Skin epidermis (tissue), 12 donors: Measurements from ENCODE around the gene CMTM7.

ENCODE experiments used
- H3K27ac ChIP-seq, 21 experiments: fragments of 200-600 bp; sonication (generic) in 11 of 21; one replicate each; pipeline ENCODE4 v1.5.0; 2020; ENCODE audit warnings: mild to moderate bottlenecking in 3 of 21, inconsistent platforms in 2 of 21, moderate library complexity in 2 of 21
- H3K4me3 ChIP-seq, 7 experiments: fragments of 200-600 bp; sonication (generic) in 2 of 7; one replicate each; pipeline ENCODE4 v1.5.0; 2020; ENCODE audit warnings: inconsistent platforms in 2 of 7, mild to moderate bottlenecking in 2 of 7, moderate library complexity in 1 of 7

CMTM7 gene

DNA sequence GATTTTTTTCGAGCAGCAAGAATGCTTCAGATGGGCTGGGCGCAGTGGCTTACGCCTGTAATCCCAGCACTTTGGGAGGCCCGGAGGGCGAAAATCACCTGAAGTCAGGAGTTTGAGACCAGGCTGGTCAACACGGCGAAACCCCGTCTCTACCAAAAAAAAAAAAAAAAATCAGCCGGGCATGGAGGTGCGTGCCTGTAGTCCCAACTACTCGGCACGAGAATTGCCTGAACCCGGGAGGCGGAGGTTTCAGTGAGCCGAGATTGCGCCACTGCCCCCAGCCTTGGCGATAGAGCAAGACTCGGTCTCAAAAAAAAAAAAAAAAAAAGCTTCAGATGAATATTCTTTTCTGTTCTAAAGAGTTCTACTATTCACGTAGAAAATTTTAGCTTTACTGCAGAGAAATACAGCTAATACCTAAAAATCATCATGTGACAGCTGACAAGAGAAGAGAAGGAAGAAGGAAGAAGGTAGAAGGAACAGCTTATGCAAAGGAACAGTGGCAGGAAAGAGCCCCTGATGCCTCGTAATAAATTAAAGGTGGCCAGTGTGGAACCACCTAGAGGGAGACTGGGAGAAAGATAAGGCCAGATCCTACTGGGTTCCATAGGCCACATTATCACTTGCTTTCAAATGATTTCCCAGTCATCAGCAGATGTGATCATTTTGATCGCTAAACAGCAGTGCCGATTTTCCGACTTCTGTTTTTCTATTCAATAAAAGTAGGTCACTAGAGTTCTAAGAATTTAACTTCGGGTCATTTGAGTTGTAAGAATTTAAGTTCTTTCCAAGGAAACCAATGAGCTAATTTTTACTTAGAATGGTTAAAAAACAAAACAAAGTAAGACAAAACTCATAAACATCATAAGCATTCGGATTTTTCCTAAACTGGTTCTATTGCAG lies 109.5 kb downstream of the CMTM7 start:
- Histone ChIP-seq H3K4me3 (peak overlapping the region; percentile 69 to 93 (median 89)), H3K27ac (peak overlapping the region in 18 of 21 experiments; percentile 8 to 99 (median 97))

DNA sequence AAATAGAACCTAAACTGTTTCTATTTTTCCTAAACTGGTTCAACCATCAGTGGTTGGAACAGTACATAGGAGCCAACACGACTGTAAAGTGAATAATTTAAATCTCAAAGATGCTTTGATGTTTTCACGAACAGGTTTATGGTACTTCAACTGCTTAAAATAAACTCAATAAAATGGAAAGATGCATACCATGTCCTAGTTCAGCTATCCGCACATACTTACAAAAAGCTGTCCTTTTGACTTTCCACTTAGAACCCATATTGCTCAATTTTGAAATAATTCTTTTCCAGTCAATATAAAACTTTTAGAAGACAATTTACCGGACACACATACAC lies 110.1 kb downstream of the CMTM7 start:
- Histone ChIP-seq H3K4me3 (peak overlapping the region; percentile 69 to 93 (median 89)), H3K27ac (peak overlapping the region; percentile 85 to 99 (median 97))

DNA sequence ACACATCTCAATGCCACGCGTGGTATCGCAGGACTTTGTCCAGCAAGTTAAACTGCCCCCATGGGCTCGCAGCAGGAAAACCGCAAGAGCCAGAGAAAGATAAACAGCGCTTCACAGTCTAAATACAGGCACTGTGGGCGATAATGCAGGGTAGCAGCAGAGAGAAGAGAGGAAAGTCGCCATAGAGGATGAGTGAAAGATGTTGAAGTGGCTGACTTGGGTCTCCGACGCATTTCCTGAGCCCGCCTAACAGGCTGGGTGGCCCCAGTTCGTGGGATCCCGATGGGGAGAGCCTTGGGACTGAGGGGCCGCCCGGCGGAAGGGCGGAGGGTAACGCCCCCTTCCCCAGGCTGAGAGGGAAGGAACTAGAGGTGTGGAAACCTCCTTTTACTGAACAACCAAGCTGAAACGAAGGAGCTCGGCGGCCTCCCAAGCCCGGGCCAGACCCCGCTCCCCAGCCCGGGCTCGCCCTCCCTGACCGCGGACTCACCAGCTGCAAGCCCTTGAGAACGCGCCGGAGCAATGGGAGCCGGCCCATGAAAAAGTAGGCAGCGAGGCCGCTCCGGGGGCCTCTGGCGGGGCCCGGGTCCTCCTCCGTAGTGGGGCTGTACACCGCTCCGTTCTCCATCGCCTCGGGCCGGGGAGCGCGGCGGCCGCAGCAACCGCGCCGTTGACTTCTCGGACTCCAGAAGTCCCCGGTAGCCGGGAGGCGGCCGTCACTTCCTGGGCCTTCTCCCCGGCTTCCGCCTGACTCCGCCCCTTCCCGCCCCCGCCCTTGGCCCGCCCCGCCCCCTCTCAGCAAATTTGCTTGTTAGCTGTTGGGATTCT lies 110.7 kb downstream of the CMTM7 start, which contains the start of gene CMTM6:
TSS of gene CMTM6 (minus strand) at position 735 of the 828 bp plus-strand sequence. CDS start at position 628, 107 bp downstream.
- peak within 1 kb of the TSS; percentile 85 to 99 (median 97) for H3K27ac ChIP-seq
- H3K4me3 ChIP-seq = peak within 1 kb of the TSS; percentile 69 to 93 (median 89)

DNA sequence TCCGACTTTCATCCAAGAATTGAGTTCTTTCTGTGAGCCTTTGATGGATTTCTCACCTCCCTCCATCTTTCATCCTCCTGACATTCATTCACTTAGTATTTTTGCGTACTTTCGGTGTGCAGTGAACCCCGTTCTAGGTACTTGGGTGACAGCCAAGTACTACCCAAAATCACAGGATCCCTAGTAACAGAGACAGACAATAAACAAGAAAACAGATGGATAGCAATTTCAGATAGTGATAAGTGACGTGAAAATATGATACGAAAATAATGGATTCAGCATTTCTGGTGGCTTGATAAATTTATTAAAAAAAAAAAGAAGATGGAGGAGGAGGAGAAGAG lies 111.3 kb downstream of the CMTM7 start:
- peak overlapping the region; percentile 69 to 93 (median 89) for H3K4me3 ChIP-seq
- H3K27ac ChIP-seq = peak overlapping the region in 20 of 21 experiments; percentile 88 to 99 (median 97)
